GM18951 (cell line): ENCODE results near the gene WDR70.
"Not testable (repeated sequence)": the region's sequence is repeated elsewhere in the genome, so short reads cannot be mapped to it uniquely, and the experiment has no call there.

ENCODE experiments used
- POLR2A ChIP-seq: IDR thresholded peaks from 4 replicates; pipeline ENCODE4 v1.6.1; 2011; ENCODE audit warnings: mild to moderate bottlenecking; ENCODE audit not compliant: insufficient read length, insufficient read depth; ENCODE audit errors: extremely low read depth
- in situ Hi-C: fragments of 300-500 bp; cut with MboI; formaldehyde crosslinking; loops from one replicate; pipeline ENCODE4 v1.12.0; 2022; ENCODE audit warnings: low sequenced_read_pairs, mixed read lengths, inconsistent platforms; ENCODE audit not compliant: unreplicated experiment

Gene WDR70

DNA sequence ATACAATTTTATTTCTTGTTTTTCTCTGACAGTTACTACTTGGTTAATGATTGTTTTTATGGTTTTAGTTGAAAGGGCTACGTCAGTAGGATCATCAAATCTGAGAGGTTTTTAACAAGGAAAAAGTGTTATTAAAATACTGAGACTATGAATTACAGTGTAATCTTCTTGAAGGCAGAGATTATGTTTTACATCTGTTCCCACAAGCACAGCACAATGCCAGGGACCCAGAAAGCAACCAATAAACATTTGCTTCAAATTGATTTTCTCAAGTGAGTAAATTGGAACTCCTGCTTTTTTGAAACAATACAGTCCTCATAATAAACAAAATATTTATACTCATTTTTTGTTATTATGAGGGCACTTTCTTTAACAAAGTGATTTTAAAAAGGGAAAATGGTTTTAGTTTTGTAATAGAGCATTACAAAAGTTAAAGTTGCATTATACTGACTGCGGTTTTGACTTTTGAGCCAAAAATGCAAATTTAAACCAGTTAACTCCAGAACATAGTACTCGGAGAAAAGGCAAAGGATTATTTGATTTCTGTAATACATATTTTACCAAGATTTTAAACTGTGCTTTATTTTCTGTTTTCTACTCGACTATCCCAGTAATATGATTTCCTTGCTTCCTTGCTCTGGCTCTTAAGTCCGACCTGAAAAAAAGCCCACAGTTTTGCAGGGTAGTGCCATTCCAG is 283.8 kb downstream of the WDR70 start:
- in situ Hi-C loops: no loop called here

DNA sequence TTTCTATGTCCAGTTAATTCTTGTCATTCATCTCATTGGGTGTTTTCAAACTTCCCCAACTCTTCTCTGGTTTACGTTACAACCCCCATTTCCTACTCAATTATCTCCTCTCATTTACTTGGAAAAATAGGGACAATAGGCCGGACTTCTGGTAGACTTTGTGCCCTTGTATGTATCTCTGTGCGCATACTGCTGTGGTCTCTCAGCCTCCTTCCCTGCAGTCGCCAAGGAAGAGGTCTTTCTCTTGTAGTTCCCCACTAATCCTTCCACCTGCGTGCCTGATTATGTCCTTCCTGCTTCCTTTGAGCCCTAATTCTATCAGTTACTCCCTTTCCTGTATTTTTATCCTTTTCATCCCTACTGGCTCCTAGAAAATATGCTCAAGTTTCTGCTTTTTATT is 284.4 kb downstream of the WDR70 start:
- in situ Hi-C loops: no loop called here

More for the DNA sequence above, 283.8 kb downstream of the WDR70 start:
- no peak for TF ChIP-seq POLR2A

DNA sequence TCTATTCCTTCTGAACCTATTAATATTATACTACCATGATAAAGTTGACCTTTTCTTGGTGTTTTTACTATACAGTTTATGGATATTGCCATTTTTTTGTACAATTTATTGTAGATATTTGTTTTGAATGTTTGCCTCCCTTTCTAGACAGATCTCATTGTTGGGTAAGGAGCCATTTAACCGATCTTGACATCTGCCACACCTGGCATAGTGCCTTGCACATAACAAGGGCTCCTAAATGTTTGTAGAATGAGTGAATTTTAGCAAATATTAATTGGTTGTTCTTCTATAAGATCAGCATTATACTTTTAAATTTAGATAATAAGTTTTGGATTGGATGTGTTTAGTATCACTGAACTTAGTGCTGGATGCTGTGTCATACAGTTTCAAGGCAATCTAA is 285.4 kb downstream of the WDR70 start:
- TF ChIP-seq POLR2A: no peak
- in situ Hi-C loops: no loop called here

More for the DNA sequence above, 284.4 kb downstream of the WDR70 start:
- TF ChIP-seq POLR2A: no peak

DNA sequence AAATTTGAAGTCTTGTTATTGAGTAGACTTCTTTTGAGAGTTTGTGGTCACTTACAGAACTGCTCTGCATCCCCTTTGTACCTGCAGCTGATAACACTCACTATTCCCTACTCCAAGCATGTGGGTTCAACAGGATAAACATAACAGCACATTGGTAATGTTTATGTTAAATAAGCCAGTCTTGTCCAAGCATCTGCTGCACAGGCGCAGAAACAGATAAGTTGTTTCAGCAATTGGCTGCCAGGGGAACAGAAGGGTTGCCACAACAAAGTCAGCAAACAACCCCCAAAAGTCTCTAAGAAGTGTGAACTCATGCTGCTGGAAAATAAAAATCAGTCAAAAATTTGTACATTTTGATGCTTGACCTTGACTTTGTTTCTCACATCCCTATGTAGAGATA is 286.2 kb downstream of the WDR70 start:
- TF ChIP-seq POLR2A: no peak
- in situ Hi-C loops: no loop called here

DNA sequence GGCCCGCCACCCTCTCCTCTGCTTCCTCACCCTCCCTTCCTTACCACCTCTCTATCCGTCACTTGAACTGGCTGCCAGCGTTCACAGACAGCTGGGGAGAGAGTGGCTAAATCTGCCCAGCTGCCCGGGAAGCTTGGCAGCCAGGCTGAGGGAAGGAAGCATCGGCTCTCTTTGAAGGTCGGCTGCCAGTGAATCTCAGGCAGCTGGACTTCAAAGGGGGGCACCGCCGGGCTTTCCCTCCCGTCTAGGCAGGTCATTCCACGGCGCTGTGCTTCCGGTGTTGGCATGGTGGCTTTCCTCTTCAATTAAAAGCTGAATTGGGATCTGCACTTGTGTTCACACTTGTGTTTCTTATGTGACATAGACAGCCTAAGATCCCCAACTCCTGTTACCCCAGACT is 286.8 kb downstream of the WDR70 start:
- in situ Hi-C loops: no loop called here
- no peak for TF ChIP-seq POLR2A

DNA sequence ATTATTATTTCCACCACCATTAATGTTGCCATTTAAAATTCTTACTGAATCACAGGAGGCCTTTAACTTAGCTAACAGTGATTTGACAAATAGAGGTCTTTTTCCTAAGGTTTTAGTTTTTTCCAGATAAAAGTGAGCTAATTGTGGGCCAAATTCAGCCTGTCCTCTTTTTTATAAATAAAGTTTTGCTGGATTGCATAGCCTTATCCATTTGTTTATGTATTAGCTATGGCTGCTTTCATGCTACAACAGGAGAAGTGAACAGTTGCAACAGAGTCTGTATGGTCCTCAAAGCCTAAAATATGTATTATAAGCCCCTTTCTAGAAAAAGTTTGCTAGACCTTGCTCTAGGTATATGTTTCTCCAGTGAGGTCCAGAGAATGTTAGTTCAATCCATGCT is 288.3 kb downstream of the WDR70 start:
- in situ Hi-C loops: no loop called here
- TF ChIP-seq POLR2A: no peak

DNA sequence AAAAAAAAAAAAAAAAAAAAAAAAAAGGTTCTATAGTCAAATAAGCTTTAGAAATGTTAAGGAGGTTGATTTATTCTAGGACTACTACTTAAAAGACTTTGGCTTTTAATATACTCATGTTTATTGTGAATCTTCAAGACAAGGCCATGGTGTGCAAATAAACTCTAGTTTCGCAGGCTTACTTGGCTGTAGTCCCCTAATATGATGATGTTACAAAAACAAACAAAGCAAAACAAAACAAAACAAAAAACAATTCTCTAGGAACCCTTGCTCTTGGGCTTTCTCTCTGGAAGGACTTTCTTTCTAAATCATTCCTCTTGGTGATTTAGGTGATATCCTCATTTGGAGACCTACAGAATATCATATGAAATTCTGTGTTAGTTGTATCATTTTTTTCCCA is 288.7 kb downstream of the WDR70 start:
- no peak for TF ChIP-seq POLR2A
- in situ Hi-C loops: no loop called here

DNA sequence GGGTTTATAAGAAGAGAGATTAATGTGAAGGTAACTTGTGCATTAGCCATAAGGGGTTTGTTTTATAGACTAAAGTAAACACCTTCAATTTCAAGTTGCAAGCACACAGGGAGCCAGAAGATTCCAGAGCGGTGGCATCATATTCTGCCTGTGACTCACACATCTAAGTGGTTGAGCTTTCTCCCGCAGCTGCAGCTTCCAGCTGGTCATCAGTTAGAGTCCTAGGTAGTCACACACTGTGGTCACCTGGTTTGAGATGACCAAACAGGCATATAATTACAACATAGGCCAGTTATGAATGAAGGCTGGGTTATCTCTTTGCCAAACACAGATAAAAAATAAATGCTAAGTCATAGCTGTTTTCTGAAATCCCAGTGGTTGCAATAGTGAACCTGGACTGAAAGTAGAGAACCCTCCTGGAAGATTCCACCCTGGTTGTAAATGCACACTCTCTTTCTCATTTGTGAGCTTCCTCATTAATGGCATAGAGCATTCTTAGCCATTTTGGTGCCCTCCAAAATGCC is 289.5 kb downstream of the WDR70 start:
- in situ Hi-C loops: no loop called here
- no peak for TF ChIP-seq POLR2A

DNA sequence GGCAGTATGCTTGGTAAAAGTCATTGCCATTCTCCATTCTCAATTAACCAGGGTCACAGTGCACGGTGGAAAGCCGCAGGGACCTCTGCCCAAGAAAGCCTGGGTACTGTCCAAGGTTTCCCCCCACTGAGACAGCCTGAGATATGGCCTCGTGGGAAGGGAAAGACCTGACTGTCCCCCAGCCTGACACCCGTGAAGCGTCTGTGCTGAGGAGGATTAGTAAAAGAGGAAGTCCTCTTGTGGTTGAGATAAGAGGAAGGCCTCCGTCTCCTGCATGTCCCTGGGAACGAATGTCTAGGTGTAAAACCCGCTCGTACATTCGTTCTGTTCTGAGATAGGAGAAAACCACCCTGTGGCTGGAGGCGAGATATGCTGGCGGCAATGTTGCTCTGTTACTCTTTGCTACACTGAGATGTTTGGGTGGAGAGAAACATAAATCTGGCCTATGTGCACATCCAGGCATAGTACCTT is 293.0 kb downstream of the WDR70 start:
- in situ Hi-C loops: not testable (repeated sequence)

DNA sequence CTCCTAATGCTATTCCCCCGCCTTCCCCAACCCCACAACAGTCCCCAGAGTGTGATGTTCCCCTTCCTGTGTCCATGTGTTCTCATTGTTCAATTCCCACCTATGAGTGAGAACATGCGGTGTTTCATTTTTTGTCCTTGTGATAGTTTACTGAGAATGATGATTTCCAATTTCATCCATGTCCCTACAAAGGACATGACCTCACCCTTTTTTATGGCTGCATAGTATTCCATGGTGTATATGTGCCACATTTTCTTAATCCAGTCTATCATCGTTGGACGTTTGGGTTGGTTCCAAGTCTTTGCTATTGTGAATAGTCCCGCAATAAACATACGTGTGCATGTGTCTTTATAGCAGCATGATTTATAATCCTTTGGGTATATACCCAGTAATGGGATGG is 295.2 kb downstream of the WDR70 start:
- in situ Hi-C loops: not testable (repeated sequence)

DNA sequence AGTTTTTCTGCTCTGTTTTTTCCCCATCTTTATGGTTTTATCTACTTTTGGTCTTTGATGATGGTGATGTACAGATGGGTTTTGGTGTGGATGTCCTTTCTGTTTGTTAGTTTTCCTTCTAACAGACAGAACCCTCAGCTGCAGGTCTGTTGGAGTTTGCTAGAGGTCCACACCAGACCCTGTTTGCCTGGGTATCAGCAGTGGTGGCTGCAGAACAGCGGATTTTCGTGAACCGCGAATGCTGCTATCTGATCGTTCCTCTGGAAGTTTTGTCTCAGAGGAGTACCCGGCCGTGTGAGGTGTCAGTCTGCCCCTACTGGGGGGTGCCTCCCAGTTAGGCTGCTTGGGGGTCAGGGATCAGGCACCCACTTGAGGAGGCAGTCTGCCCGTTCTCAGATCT is 300.2 kb downstream of the WDR70 start:
- in situ Hi-C loops: not testable (repeated sequence)

DNA sequence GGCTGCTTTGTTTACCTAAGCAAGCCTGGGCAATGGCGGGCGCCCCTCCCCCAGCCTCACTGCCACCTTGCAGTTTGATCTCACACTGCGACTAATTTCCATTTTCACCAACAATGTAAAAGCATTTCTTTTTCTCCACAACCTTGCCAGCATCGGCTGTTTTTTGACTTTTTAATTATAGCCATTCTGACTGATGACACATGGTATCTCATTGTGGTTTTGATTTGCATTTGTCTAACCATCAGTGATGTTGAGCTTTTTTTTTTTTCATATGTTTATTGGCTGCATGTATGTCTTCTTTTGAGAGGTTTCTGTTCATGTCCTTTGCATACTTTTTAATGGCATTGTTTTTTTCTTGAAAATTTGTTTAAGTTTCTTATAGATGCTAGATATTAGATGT is 300.8 kb downstream of the WDR70 start:
- in situ Hi-C loops: not testable (repeated sequence)

DNA sequence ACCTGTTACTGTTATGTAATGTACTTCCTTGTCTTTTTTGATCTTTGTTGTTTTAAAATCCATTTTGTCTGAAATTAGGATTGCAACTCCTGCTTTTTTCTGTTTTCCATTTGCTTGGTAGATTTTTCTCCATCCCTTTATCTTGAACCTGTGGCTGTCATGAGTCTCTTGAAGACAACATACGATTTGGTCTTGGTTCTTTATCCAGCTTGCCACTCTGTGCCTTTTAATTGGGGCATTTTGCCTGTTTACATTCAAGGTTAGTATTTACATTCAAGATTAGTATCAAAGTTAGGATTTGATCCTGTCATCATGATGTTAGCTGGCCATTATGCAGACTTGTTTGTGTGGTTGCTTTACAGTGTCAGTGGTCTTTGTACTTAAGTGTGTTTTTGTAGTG is 304.0 kb downstream of the WDR70 start:
- no peak for TF ChIP-seq POLR2A
- in situ Hi-C loops: no loop called here

DNA sequence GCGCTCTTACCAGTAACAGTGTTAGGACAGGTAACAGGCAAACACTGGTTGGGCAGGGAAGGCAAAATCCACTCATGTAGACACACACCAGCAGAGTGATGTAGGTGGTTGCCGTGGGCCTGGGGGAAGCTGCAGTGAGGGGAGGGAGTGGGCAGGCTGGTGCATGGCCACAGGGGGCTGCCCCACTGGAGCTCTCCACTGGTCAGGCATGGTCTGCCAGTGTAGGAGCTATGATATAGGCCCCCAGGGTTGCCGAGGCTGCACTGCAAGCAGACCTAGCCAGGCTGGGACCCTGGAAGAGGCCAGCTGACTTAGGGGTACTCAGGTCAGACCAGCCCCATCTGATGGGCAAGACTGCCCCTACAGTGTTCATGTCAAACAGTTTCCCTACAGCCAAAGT is 306.1 kb downstream of the WDR70 start:
- in situ Hi-C loops: no loop called here
- TF ChIP-seq POLR2A: no peak

DNA sequence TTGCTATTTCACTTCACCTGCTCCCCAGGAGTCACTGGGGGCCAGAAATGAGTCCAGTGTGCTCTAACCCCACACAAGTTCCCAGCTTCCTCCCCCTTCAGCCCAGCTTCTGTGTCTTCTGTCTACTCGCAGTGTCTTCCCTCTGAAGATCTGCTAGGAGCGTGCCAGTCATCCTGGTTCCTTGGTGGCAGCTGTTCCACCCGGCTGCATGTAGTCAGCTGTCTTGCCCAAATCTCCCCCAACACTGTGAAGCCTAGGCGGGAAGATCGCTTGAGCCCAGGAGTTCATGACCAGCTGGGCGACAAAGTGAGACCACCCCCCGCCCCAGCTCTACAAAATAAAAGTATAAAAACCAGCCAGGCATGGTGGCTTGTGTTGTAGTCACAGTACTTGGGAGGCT is 306.7 kb downstream of the WDR70 start:
- in situ Hi-C loops: no loop called here
- TF ChIP-seq POLR2A: no peak

DNA sequence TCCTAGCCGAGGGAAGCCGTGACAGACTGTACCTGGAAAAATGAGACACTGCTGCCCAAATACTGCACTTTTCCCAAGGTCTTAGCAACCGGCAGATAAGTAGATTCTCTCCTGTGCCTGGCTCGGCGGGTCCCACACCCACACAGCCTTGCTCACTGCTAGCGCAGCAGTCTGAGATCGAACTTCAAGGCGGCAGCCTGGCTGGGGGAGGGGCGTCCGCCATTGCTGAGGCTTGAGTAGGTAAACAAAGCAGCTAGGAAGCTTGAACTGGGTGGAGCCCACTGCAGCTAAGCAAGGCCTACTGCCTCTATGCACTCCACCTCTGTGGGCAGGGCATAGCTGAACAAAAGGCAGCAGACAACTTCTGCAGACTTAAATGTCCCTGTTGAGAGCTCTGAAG is 309.8 kb downstream of the WDR70 start:
- in situ Hi-C loops: not testable (repeated sequence)

DNA sequence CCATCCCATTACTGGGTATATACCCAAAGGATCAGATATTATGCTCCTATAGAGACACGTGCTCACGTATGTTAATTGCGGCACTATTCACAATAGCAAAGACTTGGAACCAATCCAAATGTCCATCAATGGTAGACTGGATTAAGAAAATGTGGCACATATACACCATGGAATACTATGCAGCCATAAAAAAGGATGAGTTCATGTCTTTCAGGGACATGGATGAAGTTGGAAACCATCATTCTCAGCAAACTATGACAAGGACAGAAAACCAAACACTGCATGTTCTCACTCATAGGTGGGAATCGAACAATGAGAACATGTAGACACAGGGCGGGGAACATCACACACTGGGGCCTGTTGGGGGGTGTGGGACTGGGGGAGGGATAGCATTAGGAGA is 315.2 kb downstream of the WDR70 start:
- in situ Hi-C loops: not testable (repeated sequence)
